DMS114 treated with DMSO at 0.1 percent for 48 hours (cell line): ENCODE results near the gene PTPRT.

Experiments used
- DNase-seq: peaks from one replicate; lab custom pipeline; 2025; ENCODE audit not compliant: unreplicated experiment; lab: John Stamatoyannopoulos, UW

Gene PTPRT

GRCh38 chr20:42429761-42430458 lies 759.8 kb downstream of the PTPRT start:
- no peak for DNase-seq

GRCh38 chr20:42419814-42420532 lies 769.7 kb downstream of the PTPRT start:
- no peak for DNase-seq

- DNase-seq: no peak
These were observed 782.9 kb downstream of the PTPRT start for GRCh38 chr20:42406826-42407225.

- no peak for DNase-seq
These were observed 787.3 kb downstream of the PTPRT start for GRCh38 chr20:42402455-42402854.

- DNase-seq: no peak
These were observed 788.1 kb downstream of the PTPRT start for GRCh38 chr20:42401613-42402012.

- no peak for DNase-seq
These were observed 789.9 kb downstream of the PTPRT start for GRCh38 chr20:42399802-42400201.

- no peak for DNase-seq
These were observed 797.3 kb downstream of the PTPRT start for GRCh38 chr20:42392442-42392841.

- no peak for DNase-seq
These were observed 797.9 kb downstream of the PTPRT start for GRCh38 chr20:42391807-42392206.

- no peak for DNase-seq
These were observed 809.4 kb downstream of the PTPRT start for GRCh38 chr20:42380287-42380686.

GRCh38 chr20:42379385-42379784 lies 810.3 kb downstream of the PTPRT start:
- no peak for DNase-seq

- DNase-seq: no peak
These were observed 810.9 kb downstream of the PTPRT start for GRCh38 chr20:42378826-42379225.

- DNase-seq: no peak
These were observed 813.6 kb downstream of the PTPRT start for GRCh38 chr20:42376131-42376530.

GRCh38 chr20:42373049-42373448 lies 816.7 kb downstream of the PTPRT start:
- no peak for DNase-seq

GRCh38 chr20:42370075-42370474 lies 819.6 kb downstream of the PTPRT start:
- DNase-seq: no peak

GRCh38 chr20:42368910-42369309 lies 820.8 kb downstream of the PTPRT start:
- DNase-seq: no peak

GRCh38 chr20:42366626-42367025 lies 823.1 kb downstream of the PTPRT start:
- no peak for DNase-seq

GRCh38 chr20:42364446-42364845 lies 825.3 kb downstream of the PTPRT start:
- DNase-seq: no peak

- DNase-seq: no peak
These were observed 828.2 kb downstream of the PTPRT start for GRCh38 chr20:42361402-42361970.

GRCh38 chr20:42360621-42361020 lies 829.1 kb downstream of the PTPRT start:
- no peak for DNase-seq

- DNase-seq: no peak
These were observed 830.1 kb downstream of the PTPRT start for GRCh38 chr20:42359617-42360016.

GRCh38 chr20:42352096-42352495 lies 837.6 kb downstream of the PTPRT start:
- DNase-seq: no peak

GRCh38 chr20:42350521-42350920 lies 839.2 kb downstream of the PTPRT start:
- no peak for DNase-seq
